Measurements from ENCODE around the gene LMO2.
A peak's percentile ranks its signal among the peaks of the same experiment; 100 is the strongest.
"Not testable (repeated sequence)": the region's sequence is repeated elsewhere in the genome, so short reads cannot be mapped to it uniquely, and the experiment has no call there.

Gene LMO2

GRCh38 chr11:33860926-33861325 is 30.9 kb downstream of the LMO2 start:
- DNase-seq: no peak

- DNase-seq: no peak
These were observed 32.6 kb downstream of the LMO2 start for GRCh38 chr11:33859306-33859705.

GRCh38 chr11:33857933-33858371 is 33.9 kb downstream of the LMO2 start:
- DNase-seq: peak; percentile 54

- no peak for DNase-seq
These were observed 36.4 kb downstream of the LMO2 start for GRCh38 chr11:33855500-33855899.

GRCh38 chr11:33848717-33849390 is 43.0 kb downstream of the LMO2 start:
- no peak for DNase-seq

- DNase-seq: peak; percentile 28
These were observed 44.6 kb downstream of the LMO2 start for GRCh38 chr11:33847251-33847650.

- no peak for DNase-seq
These were observed 47.6 kb downstream of the LMO2 start for GRCh38 chr11:33844236-33844635.

- no peak for DNase-seq
These were observed 48.9 kb downstream of the LMO2 start for GRCh38 chr11:33843018-33843417.

GRCh38 chr11:33842236-33842915 is 49.5 kb downstream of the LMO2 start:
- no peak for DNase-seq

- DNase-seq: not testable (repeated sequence)
These were observed 53.6 kb downstream of the LMO2 start for GRCh38 chr11:33838234-33838633.

- DNase-seq: not testable (repeated sequence)
These were observed 54.5 kb downstream of the LMO2 start for GRCh38 chr11:33837334-33837733.

- peak; percentile 90 for DNase-seq
These were observed 56.6 kb downstream of the LMO2 start for GRCh38 chr11:33835143-33835878.

GRCh38 chr11:33832676-33833075 is 59.2 kb downstream of the LMO2 start:
- DNase-seq: no peak

GRCh38 chr11:33830903-33831648 is 60.8 kb downstream of the LMO2 start:
- no peak for DNase-seq

- DNase-seq: peak; percentile 75
These were observed 62.3 kb downstream of the LMO2 start for GRCh38 chr11:33829430-33830141.

- no peak for DNase-seq
These were observed 63.1 kb downstream of the LMO2 start for GRCh38 chr11:33828604-33829429.

- no peak for DNase-seq
These were observed 64.7 kb downstream of the LMO2 start for GRCh38 chr11:33827206-33827605.

GRCh38 chr11:33825854-33826560 is 65.9 kb downstream of the LMO2 start:
- DNase-seq: no peak

- not testable (repeated sequence) for DNase-seq
These were observed 68.9 kb downstream of the LMO2 start for GRCh38 chr11:33822981-33823380.

- DNase-seq: no peak
These were observed 72.4 kb downstream of the LMO2 start for GRCh38 chr11:33819278-33820035.
